ENCODE results near the gene KIFC1.

GRCh38 chr6:33445119-33445603 lies 53.5 kb downstream of the KIFC1 start:
- TF ChIP-seq EP300 (IDR thresholded peaks at IDR 0.05) (no peak), POLR2A (IDR thresholded peaks at IDR 0.05) (no peak)
- TF ChIP-seq, protein P1, sequence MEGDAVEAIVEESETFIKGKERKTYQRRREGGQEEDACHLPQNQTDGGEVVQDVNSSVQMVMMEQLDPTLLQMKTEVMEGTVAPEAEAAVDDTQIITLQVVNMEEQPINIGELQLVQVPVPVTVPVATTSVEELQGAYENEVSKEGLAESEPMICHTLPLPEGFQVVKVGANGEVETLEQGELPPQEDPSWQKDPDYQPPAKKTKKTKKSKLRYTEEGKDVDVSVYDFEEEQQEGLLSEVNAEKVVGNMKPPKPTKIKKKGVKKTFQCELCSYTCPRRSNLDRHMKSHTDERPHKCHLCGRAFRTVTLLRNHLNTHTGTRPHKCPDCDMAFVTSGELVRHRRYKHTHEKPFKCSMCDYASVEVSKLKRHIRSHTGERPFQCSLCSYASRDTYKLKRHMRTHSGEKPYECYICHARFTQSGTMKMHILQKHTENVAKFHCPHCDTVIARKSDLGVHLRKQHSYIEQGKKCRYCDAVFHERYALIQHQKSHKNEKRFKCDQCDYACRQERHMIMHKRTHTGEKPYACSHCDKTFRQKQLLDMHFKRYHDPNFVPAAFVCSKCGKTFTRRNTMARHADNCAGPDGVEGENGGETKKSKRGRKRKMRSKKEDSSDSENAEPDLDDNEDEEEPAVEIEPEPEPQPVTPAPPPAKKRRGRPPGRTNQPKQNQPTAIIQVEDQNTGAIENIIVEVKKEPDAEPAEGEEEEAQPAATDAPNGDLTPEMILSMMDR (IDR thresholded peaks at IDR 0.05) = no peak

All from suprapubic skin (tissue), 3 donors.